UCSD-AML1 (cell line): ENCODE measurements around the gene APOBEC3A.
"Not testable (repeated sequence)": the region's sequence is repeated elsewhere in the genome, so short reads cannot be mapped to it uniquely, and the experiment has no call there.

Experiments used
- DNase-seq: peaks from one replicate; lab custom pipeline; 2025; ENCODE audit not compliant: unreplicated experiment; lab: John Stamatoyannopoulos, UW

APOBEC3A gene

DNA sequence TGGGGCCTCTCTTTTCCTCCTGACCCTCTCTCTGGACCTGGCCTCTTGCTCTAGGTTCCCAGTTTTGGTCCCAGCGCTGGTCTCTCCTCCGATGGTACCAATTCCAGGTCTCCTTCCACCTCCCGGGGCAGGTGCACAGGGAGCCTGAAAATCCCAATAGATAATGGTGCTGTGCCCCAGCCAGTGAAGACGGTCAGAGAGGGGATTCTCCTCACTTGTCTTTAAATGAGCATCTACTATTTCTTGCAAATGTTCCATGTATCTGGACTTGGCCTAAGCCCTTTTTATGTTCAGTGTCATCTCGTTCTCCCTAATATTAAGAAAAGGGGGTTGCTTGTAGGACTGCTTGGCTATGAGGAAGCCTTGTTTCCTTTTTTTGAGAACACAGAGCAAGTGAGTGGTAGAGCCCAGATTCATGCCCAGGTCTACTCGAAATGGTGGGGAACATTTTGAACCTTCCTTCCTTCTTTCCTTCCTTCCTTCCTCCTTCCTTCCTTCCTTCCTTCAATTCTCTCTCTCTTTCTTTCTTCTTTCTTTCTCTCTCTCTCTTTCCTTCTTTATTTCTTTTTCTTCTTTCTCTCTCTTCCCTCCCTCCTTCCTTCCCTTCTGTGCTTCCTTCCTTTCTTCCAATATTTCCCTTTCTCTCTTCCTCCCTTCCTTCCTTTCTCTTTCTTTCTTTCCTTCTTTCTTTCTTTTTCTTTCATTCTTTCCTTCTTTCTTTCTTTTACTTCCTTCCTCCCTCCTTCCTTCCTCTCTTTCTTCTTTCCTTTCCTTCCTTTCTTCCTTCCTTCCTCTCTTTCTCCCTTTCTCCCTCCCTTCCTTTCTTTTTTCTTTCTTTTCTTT is 620 bp downstream of the APOBEC3A start:
- DNase-seq: no peak

DNA sequence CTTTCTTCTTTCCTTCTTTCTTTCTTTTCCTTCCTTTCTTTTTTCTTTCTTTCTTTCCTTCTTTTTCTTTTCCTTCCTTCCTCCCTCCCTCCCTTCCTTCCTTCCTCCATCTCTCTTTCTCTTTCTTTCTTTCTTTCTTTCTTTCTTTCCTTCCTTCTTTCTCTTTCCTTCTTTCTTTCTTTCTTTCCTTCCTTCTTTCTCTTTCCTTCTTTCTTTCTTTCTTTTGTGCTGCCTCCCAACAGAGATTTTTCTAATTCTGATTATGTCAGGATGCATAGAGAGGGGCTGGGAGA is 1.2 kb downstream of the APOBEC3A start:
- not testable (repeated sequence) for DNase-seq

DNA sequence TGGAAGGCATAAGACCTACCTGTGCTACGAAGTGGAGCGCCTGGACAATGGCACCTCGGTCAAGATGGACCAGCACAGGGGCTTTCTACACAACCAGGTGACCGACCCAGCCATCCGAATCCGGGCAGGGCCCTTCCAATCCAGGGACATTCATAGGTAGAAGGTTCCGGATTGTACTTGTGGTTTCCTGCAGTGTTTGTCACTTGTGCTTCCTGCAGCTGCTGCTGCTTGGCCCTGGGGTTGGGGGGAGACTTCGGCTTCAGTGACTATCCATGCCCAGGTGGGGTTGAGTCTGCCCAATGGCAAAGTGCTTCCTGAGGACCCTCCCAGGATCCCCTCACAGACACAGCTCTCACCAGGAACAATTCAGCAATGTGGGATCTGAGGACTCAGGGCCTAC is 2.2 kb downstream of the APOBEC3A start:
- no peak for DNase-seq

DNA sequence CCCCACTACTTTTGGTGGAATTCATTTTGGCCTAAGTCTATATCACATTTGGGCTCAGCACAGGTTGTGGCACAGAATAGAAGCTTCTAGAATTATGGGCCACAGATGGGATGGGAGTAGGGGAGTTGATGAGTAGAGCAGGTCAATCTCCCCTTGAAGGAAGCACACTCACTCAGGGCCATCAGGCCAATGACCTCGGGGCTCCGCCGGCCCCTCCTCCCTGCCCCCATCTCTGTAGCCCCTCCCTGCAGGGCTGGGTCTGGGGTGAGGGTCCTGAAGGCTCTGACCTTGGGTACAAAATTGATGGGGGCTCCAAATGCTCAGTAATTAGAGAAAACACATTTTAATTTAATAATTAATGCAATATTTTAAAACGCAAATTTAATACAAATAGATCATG is 3.3 kb downstream of the APOBEC3A start:
- not testable (repeated sequence) for DNase-seq

DNA sequence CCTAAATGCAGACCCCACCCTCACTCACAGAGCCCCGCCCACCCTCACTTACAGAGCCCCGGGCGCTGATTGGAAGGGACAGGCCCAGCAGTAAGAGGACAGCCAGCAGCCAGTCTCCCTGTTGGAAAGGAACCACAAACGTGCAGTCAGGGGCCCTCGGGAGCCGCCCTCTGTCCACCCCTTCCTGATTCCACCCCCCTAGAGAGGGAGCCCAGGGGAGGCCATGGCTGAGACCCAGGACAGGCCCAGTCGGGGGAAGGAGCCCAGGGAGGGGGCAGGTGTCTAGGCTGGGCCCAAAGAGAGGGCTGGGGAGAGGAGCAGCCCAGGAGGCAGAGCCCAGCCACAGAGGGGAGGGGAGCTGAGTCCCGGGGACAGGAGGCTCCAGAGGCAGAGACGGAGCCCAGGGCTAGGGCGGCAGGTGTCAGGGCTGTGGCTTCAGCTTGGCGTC is 5.9 kb downstream of the APOBEC3A start:
- not testable (repeated sequence) for DNase-seq

DNA sequence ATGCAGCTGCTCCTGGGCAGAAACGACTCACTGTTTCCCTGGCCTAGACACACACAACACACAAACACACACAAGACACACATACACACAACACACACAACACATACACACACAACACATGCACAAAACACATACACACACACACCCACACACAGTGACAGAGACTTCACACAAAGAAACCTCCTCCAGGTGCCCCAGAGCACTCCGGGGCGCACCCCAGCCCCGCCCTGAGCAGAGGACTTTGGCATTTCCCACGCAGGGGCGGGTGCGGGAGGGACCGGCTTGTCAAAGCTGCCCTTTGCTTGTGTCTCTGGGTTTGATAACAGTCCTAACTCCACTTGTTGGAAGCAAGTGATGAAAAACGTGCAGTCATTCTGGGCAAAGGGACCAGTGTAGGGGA is 6.5 kb downstream of the APOBEC3A start:
- no peak for DNase-seq

DNA sequence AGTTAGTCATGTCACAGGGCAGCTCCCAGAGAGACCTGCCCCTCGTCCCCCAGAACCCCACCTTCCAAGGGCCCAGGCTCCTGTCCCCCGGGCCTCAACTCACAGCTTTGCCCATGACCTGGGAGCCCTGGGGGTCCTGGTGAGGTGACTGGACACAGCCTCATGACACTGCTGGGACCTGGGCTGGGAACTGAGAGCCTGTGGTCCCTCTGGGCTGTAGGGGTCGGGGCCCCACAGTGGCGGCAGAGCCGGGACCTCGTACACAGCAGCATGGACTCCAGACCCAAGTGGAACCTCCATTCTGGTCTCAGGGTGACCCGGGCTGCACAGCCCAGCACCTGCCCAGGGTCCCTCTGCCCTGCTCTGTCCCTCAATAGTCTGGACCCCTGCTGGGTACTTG is 6.9 kb downstream of the APOBEC3A start:
- no peak for DNase-seq

DNA sequence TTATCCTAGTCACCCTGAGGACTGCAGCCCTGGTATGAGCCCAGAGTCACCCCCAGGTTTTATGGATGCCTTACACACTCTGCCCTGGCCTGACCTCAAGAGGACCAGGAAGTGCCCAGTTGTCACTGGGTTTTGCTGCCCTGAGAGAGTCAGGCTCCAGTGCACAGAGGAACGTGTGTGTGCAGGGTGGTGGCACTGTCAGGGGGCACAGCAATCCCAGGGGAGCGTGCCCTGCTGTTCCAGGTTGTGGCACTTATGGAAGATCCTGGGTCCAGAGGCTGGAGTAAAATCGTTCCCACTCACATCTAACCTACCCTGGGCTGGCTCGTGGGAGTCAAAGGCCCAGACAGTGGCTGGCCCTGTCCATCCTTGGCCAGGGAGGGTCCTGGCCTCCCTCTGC is 7.6 kb downstream of the APOBEC3A start:
- no peak for DNase-seq

DNA sequence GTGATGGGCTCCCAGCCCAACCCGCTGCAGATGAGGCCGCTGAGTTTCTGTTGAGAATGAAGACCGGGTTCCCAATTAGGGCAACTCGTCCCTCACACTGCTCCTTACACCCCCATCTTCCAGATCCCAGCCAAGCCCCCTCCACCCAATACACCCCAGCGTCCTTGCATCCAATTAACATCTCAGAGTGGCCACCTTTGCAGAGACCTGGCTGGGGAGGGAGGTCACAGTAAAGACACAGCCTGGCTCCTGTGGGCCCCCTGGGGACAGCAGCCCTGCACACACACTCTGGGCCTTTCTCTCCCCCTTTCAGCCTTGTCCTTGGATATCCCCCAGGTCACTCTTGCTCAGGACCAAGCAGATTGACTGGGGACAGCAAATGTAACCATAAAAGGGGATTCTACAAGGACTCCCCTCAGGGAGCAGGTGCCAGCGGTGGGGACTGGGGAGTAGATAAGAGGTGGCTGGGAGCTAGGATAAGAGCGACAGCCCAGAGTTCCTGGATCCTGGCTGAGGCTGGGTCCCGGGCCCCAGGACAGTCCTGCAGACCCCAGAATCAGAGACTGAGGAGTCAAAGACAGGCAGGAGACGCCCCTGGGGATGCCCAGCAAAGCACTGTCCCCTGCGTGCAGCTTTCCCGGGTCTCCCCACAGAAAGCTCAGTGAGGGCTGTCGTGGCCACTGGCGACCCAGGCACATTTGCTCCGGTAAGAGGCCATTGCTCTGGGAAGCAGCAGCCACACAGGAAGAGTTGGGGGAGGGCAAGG is 8.4 kb downstream of the APOBEC3A start:
- no peak for DNase-seq

DNA sequence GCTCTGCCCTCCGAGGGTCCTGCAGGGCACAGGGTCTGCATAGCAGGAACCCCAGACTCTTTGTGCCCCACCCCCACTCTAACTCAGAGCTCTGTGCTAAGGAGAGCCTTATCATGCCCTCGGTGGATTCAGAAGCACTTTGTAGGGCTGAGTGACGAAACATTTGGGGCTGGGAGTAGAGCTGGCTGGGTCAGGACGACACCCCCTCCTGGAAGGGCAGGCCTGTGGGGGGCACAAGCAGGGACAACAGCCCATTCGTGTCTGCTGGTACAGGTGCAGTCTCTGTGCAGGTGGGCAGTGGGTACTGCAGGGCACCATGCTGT is 8.9 kb downstream of the APOBEC3A start:
- no peak for DNase-seq

DNA sequence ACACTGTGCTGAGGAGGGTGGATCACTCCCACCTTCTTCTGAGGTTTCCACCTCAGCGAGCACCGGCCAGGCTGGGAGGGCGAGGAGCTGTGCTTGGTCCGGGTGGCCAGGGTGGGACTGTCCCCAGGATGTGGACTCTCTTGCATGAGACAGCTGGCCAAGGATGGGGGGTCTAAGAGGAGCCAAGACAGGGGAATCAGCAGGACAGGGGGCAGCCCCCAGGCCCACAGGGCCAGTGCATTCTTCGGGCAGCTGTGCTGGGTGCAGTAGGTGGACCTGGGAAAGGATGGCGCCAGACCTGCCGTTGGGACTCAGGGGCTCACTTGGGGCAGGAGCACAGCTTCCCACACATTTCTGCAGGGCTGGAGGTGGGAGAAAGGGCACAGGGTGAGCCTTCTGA is 9.5 kb downstream of the APOBEC3A start:
- no peak for DNase-seq

DNA sequence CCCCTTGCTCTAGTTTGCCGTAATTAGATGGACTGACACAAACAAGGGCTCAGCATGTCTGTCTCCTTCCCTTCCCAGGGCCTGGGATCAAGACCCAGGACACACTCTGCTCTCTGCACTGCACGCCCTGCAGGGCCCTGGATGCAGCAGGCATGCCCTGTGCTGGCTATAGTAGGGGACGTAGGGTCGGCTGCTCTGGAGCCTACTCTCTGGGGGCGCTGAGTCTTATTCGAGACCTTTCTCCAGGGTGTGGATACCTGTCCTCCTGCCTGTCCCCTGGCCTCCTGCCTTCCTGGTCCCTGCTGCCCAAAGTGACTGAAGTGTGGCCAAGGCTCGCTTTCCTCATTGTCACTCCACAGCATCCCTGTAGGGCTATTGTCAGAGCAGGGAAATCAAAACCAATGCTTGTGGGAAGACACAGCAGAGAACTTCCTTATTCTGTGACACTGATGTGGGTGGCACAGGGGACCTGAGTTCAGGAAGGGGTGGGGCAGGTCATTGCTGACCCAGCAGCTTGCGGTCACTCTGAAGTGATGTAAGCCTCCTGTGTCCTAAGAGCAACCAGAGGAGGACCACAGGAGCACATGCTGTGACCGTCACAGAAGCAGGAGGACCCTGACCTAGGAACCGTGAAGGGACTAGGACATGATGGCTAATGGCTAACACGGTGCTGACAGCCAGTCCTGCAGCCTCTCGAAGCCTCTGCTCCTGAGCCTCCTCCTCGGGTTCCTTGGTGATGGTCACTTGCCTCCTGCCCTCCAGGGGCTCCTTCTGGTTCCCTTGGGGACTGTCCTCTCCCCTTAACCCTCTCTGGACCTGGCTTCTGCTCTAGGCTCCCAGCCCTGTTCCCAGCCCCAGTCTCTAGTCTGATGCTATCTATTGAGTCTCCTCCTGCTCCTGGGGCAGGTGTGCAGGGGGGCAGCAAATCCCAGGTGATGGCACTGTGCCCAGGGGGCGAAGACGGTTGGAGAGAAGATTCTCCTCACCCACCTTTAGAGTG is 10.3 kb downstream of the APOBEC3A start:
- DNase-seq: peak; percentile 43

DNA sequence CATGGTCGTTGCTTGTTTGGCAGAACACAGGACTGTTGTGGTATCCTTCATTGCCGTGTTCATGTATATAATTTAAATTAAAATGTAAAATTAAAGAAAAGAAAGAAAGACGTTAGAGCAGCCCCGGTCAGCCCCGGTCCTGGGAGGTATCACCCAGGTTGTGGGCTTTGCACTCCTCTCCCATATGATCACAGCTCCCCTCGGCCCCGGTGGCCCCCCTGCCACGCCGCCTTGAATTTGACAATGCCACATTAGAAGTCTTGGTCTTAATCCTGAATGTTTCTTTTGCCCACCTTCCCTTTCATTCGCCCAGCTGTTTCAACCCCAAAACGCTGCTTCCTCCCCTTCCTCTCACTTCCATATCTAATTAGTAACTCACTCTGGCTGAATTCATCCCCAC is 11.4 kb downstream of the APOBEC3A start:
- no peak for DNase-seq

DNA sequence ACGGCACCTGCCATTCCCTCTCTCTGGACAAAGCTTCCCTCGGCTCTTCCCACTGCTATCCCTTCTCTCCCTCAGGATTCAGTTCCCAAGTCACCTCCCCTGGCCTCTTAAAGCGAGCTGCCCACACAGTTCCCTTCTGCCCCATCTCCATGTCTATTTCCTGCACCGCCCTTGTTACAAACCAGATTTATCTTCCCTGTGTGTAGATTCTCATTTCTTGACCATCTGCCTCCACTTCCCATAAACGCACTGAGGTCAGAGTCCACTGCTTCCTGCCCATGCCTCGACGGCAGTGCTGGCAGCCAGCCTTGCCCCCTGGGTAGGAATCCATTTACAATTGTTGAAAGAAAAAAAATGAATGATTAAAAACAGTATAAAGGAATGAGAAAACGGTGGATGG is 13.1 kb downstream of the APOBEC3A start:
- no peak for DNase-seq

DNA sequence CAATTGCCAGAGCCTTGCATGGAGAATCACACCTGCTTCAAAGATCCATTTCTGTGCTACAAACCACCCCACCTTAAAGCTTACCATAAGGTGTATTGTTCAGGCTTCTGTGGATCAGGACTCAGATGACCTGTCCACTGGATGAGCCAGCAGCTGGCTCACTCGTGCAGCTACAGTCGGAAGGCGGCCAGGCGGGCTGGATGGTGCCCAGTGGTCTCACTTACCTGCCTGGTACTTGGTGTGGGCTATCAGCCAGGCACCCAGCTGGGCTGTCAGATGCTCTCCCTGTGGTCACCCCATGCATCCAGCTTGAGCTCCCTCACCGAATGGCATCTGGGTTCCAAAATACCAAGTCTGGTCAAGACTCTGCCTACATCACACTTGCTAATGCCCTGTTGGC is 13.8 kb downstream of the APOBEC3A start:
- no peak for DNase-seq

DNA sequence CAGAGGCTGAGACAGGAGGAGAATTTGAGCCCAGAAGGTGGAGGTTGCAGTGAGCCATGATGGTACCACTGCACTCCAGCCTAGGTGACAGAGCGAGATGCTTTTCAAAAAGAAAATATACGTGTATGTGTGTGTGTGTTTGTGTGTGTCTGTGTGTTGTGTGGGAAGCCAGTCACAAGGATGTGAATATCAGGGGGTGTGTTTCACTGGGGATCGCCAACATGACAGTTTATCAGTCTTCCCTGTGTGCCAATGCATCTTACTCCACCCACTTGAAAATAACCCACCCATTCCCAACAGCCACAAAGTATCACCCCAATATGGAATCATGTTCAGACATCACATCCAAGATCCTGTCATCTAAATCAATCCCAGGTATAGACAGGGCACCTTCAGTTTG is 14.4 kb downstream of the APOBEC3A start:
- DNase-seq: no peak

DNA sequence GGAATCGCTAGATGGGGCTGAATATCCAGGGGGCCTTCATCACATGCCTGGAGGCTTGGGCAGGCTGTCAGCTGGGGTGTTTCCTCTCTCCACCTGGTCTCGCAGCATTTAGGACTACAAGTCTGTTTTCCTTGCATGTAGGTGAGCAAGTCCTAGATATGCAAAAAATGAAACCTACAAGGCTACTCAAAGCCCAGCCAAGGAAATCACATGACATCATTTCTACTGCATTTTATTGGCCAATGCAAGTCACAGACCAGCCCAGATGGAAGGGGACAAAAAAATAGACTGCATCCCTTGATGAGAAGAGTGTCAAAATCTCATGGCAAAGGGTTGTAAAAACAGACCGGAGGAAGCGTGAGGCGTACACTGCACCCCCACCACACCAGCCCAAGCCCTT is 15.1 kb downstream of the APOBEC3A start:
- DNase-seq: no peak

DNA sequence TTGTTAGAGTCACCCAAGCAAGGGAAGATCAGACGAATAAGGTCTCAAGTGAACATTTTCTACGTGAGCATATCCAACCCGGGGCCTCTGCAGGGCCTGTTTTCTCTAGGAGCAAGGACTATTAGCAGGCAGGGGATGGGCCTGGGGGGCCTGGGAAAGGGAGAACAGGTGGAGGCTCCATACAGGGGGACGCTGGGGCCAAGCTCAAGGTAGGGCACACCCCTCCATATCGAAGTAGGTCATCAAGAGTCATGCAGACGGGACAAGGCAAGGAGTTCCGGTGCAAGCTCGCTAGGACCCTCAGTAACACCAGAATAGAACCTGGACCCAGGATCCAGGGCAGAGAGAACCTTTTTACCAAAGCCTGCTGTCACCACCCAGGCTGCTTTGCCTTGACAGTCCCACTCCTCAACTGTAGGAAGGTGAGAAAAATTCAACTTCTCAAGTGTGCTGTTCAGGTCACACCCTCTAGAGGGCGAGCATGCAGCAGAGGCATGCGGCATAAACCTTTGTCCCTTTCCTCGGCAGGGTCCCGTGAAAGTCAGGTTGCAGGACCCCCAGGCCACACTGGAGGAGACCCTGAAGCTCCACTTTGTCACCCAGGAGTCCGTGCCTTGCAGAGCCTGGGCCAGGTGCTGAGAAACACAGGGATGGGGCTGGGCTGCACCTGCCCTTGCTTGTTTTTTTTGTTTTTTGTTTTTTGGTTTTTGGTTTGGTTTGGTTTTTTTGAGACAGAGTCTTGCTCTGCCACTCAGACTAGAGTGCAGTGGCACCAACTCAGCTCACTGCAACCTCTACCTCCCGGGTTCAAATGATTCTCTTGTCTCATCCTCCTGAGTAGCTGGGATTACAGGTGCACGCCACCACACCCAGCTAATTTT is 16.1 kb downstream of the APOBEC3A start:
- peak; percentile 30 for DNase-seq

DNA sequence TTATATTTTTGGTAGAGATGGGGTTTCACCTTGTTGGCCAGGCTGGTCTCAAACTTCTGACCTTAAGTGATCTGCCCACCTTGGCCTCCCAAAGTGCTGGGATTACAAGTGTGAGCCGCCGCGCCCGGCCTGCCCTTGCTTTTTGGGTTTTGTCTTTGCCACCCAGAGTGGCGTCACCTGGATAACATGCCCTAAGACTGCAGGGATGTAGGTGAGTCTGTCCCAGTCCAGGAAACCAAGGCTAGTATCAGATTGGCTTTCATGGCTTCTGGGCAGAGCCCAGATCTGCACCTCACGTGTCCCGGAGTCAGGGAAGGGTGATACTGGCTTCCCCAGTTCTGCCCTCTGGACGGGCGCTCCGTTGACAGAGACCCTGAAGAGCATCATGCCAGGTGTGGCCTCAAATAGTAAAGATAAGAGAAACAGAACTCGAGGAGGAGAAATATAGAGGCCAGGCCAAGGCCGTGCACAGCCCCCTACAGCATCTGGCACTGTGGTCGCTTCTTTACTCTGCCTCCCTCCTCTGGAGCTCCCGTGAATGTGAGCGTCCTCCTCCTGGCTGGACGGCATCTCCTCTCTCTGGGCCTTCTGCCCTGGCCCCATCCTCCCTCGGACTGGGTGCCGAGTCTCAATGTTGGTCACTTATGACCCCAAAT is 16.9 kb downstream of the APOBEC3A start:
- DNase-seq: no peak

DNA sequence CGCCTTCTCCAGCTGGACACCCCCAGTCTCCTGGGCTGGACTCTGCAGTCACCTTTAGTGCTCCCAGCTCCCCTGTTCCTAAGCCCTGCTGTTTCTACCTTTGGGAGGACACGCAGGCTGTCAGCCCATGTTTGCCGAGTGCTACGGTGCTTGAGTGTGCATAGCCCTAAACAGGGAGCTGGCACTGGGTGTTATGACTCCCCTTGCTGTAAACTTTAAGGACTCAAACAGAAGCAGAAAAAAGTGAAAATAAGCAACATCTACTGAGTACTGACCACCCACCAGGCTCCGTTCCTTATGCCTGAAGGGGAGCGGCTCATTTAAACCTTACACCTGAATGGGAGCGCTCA is 17.4 kb downstream of the APOBEC3A start:
- DNase-seq: no peak
